Epithelial cell of esophagus (primary cell): ENCODE data around the gene ROS1.
"Not testable (repeated sequence)": the region's sequence is repeated elsewhere in the genome, so short reads cannot be mapped to it uniquely, and the experiment has no call there.

ENCODE experiments used
- DNase-seq: peaks from one replicate; pipeline ENCODE4 v3.0.0; 2010; ENCODE audit warnings: low read depth
- H3K4me3 ChIP-seq: 2 replicates; pipeline ENCODE4 v1.5.1; 2011; ENCODE audit warnings: mild to moderate bottlenecking, low read length, control low read depth
- CTCF ChIP-seq: IDR thresholded peaks from 2 replicates; pipeline ENCODE4 v1.5.1; 2011; ENCODE audit warnings: low read depth, mild to moderate bottlenecking, low read length, control low read depth, inconsistent platforms; ENCODE audit not compliant: insufficient read depth; ENCODE audit errors: missing control alignments

ROS1 gene

GRCh38 chr6:117381749-117382148, 44.0 kb downstream of the ROS1 start:
- H3K4me3 ChIP-seq: no peak overlapping the region
- no peak for TF ChIP-seq CTCF
- no peak for DNase-seq

GRCh38 chr6:117380298-117380697, 45.4 kb downstream of the ROS1 start:
- no peak overlapping the region for H3K4me3 ChIP-seq
- DNase-seq: no peak
- no peak for TF ChIP-seq CTCF

GRCh38 chr6:117375446-117375845, 50.3 kb downstream of the ROS1 start:
- no peak for DNase-seq
- H3K4me3 ChIP-seq: no peak overlapping the region
- no peak for TF ChIP-seq CTCF

- no peak for TF ChIP-seq CTCF
- no peak overlapping the region for H3K4me3 ChIP-seq
- no peak for DNase-seq
These were observed 52.4 kb downstream of the ROS1 start for GRCh38 chr6:117373211-117373813.

GRCh38 chr6:117372289-117372688, 53.5 kb downstream of the ROS1 start:
- not testable (repeated sequence) for H3K4me3 ChIP-seq, DNase-seq

GRCh38 chr6:117371492-117371891, 54.2 kb downstream of the ROS1 start:
- no peak overlapping the region for H3K4me3 ChIP-seq
- no peak for DNase-seq
- no peak for TF ChIP-seq CTCF

GRCh38 chr6:117359581-117359980, 66.2 kb downstream of the ROS1 start:
- no peak for TF ChIP-seq CTCF
- DNase-seq: no peak
- H3K4me3 ChIP-seq: no peak overlapping the region
